NCI-H69 (cell line): ENCODE data around the gene CCDC197.
A peak's percentile ranks its signal among the peaks of the same experiment; 100 is the strongest.

Source experiments
- DNase-seq: peaks from one replicate; lab custom pipeline; 2025; lab: John Stamatoyannopoulos, UW

Gene CCDC197

DNA sequence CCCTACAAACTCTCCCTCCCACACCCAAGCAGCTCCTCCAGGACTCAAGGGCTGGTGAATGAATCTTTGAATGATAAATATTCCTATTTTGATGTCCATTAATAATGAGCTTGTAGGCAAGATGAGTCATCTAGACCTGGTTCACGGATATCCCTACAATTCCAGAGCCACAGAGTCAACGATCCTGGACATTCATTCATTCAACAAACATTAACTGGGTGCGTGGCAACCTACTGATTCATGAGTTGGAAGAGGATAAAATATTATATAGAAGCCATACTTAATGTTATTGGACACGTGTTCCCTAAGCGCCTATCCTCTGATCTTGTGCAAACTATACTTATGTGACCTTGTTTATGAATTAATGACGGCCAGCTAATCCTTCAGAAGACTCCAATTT lies 28.6 kb downstream of the CCDC197 start:
- no peak for DNase-seq

- DNase-seq, result peak; percentile 98
These were observed 29.2 kb downstream of the CCDC197 start, which contains the start of gene OTUB2 for GRCh38 chr14:94026173-94026888. TSS of gene OTUB2 (plus strand) at chr14:94026340. CDS start at chr14:94026538, 198 bp downstream.

GRCh38 chr14:94026889-94027469 lies 29.9 kb downstream of the CCDC197 start:
- no peak for DNase-seq

GRCh38 chr14:94027566-94028449 lies 30.7 kb downstream of the CCDC197 start:
- DNase-seq, result peak; percentile 84

GRCh38 chr14:94028450-94028826 lies 31.3 kb downstream of the CCDC197 start:
- peak; percentile 68 for DNase-seq

GRCh38 chr14:94029265-94029664 lies 32.2 kb downstream of the CCDC197 start:
- no peak for DNase-seq

DNA sequence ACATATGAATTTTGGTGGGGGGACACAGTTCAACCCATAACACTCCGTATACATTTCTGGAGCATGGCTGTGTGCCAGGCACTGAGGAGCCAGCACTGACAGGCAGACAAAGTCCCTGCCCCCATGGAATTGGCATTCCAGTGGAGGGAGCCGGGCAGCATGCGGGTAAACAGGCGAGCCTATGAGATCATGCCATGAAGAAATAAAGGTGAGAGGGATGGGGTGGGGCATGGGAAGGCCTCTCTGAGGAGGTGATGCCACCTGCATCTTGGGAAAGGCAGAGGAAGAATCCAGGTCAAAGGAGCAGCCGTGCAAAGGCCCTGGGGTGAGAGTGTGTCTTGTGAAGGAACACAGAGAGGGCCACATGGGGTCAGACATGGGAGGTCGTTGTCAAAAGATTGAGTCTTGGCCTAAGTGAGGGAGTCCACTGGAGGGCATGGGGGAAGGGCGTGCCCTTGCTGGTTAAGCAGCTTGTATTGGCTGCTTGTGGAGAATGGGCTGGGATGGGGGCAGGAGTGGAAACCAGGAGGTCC lies 32.6 kb downstream of the CCDC197 start:
- DNase-seq, result no peak

DNA sequence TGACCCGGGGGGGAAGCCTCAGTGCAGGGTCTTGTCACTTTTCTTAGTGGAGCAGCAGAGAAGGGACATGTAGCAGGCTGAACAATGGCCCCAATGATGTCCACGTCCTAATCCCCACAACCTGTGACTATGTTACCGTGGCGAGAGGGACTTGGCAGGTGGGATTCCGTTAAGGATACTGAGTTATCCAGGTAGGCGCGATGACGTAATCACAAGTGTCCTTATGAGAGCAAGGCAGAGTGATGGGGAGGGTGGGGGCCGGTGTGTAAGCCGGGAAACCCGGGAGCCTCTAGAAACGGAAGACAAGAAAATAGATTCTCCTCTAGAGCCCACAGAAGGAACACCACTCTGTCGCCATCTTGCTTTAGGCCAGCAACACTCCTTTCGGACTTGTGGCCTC lies 33.5 kb downstream of the CCDC197 start:
- DNase-seq, result no peak

GRCh38 chr14:94031161-94031882 lies 34.2 kb downstream of the CCDC197 start:
- no peak for DNase-seq

DNA sequence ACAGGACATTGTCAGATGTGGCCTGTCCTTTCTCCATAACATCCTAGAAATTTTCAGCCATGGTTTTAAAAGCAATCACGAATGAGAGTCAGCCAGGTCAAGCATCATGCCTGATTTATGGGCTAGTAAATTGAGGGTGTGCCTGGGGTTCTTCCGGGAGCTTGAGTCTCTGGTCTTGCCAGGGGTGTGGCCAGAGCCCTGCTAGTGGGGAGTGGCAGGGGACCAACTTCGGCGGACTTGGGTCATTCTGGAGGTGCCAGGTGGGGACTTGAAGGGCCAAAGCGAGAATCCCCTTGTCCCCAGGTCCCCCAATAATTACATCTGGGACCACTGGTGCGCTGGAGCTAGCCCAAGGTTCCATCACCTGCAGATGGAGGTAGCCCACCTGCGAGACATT lies 34.8 kb downstream of the CCDC197 start:
- DNase-seq, result peak; percentile 45

GRCh38 chr14:94034886-94035285 lies 37.8 kb downstream of the CCDC197 start:
- no peak for DNase-seq

GRCh38 chr14:94036313-94037167 lies 39.4 kb downstream of the CCDC197 start:
- peak; percentile 66 for DNase-seq

GRCh38 chr14:94037954-94038353 lies 40.9 kb downstream of the CCDC197 start:
- DNase-seq, result no peak

DNA sequence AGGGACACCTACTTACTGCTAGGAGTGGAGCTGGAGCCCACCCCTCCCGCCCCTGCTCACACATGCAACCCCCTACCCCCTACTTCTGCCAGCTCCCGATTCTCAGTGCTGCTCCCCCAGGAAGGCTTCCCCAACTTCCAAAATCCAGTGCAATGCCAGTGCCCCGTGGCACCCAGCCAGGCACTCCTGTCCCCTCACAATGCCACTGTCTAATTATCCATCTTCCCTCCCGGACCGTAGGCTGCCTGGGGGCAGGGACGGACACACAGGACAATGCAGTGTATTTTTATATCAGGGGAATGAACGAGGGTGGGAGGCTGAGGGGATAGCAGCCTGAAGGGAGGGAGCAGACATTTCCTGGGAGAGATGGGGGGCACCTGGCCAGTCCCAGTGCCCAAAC lies 41.4 kb downstream of the CCDC197 start:
- DNase-seq, result no peak

DNA sequence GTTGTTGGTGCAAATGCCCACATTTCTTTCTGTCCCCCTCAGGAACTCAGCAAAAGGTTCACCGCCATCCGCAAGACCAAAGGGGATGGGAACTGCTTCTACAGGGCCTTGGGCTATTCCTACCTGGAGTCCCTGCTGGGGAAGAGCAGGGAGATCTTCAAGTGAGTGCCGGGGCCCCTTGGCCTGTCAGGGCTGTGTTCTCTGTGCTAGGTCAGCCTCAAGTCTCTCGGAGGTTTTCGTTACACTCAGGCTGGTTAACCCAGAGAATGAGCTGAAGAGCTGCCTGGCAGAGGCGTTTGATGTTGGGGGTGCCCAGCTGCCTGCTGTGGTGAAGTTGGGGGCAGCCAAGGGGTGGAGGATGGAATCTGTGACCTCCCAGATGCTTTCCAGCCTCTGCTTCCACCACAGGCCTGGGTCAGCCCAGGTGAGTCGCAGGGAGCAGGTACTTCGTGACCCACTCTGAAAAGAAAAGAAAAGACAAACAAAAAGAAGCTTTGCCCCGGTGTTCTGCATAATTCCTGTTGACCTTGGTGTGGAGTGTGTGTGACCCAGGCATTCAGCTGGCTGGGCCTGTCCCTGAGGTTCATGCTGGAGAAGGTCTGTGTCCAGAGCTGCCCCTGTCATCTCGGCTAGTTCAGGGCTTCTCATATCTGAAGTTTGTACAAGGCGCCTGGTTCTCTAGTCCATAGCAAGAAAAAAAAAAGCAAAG lies 42.0 kb downstream of the CCDC197 start:
- no peak for DNase-seq

- DNase-seq, result no peak
These were observed 43.1 kb downstream of the CCDC197 start for GRCh38 chr14:94040247-94040646.

DNA sequence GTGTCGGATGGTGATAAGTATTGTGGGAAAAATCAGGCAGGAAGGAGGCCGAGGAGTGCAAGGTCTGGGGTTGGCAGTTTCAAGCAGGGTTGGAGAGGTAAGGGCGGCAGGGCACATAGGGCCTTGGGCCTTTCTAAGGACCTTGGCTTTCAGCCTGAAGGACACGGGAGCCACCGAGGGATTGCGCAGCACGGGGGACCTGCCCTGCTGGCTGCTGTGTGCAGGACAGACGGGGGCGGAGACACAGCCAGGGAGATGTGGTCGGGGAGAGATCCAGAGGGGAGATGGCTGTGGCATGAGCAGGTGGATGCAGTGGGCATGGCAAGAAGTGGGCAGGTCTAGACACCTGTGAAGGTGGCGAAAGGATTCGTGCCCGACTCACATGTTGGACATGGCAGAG lies 43.7 kb downstream of the CCDC197 start:
- DNase-seq, result no peak

DNA sequence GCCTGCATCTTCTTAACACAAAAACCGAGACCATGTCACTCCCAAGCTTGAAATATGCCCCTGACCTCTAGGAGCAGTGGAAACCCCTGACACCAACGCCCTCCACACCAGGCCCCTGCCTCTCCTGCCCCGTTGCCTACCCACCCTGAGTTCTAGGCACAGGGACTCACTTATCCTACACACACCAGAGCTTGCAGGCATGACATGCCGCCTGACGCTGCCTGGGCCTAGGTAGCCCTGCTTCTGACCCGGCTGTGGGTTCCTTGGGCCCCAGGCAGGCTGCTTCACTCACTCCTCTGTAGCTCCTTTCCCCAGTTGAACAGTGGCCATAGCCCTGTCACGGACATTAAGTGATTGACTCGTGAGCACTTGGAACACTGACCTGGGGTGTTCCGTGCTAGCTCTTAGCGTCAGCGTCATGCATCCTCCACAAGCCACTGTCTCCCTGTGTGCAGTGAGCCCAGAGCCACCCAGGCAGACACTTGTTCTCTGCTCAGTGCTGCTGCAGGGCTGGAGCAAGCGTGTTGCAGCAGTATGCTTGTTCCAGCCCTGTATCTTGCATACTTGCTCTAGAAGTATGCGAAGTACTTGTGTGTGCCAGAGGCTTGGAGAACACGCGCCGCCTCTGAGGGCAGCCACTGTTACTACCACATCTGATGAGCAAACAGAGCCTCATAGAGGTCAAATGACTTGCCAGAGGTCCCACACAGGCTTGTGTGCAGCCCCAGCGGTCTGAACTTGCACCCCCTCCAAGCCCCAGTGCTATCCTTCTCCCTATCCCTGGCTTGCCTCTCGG lies 44.6 kb downstream of the CCDC197 start:
- no peak for DNase-seq

- no peak for DNase-seq
These were observed 45.5 kb downstream of the CCDC197 start for GRCh38 chr14:94042433-94043091.
